HepG2 (cell line): ENCODE measurements around the gene DLST. TPM values are rescaled to one million over a fixed set of nuclear protein-coding genes. Genes with fewer than 3 reads are reported as not detected.
A peak's percentile ranks its signal among the peaks of the same experiment; 100 is the strongest.

ENCODE experiments used
- ATAC-seq: fragments of 200-7000 bp; cut with Tn5 transposase; 3 replicates; pipeline ENCODE4 v1.9.1; 2020; ENCODE audit warnings: mild to moderate bottlenecking, moderate library complexity
- BruUV-seq: library from RNA; stranded (reverse); fragments of 400-500 nt; replicated peaks from 2 replicates; lab custom pipeline; 2021; lab: Mats Ljungman, UMichigan
- CTCF ChIA-PET: fragments of 300-600 bp; formaldehyde crosslinking; extraction: SDS; loops from one replicate; lab custom pipeline; 2021; ENCODE audit warnings: low total read pairs, inconsistent platforms, low intra/inter-chr PET ratio; lab: Yijun Ruan, JAX
- POLR2A ChIA-PET: fragments of 350-600 bp; sonication (Branson Sonifier 250); formaldehyde crosslinking; loops from one replicate; lab custom pipeline; 2020; ENCODE audit warnings: antibody characterized with exemption, inconsistent platforms; lab: Yijun Ruan, JAX
- DNase-seq: peaks from one replicate; pipeline ENCODE4 v3.0.0-alpha.2; 2015; ENCODE audit warnings: low spot score
- FAIRE-seq: peaks from 3 replicates; lab custom pipeline; 2011; peaks lifted over from hg19 to GRCh38; lab: Jason Lieb, UNC
- H2AFZ ChIP-seq: one replicate; pipeline ENCODE4 v1.6.1; 2011; ENCODE audit warnings: low read length, inconsistent platforms
- H3K27ac ChIP-seq: fragments of 300-600 bp; 3 replicates; pipeline ENCODE4 v1.8.0; 2011; ENCODE audit warnings: mixed run types, mild to moderate bottlenecking, mixed read lengths, low read length, inconsistent platforms; ENCODE audit not compliant: insufficient read depth; ENCODE audit errors: extremely low read length
- H3K27me3 ChIP-seq, 2 experiments: fragments of 200-600 bp in 1 of 2; 2 replicates in 1 of 2; 3 replicates in 1 of 2; pipeline versions ENCODE4 v1.6.0 to v1.8.0; 2011; ENCODE audit warnings: low read length in 2 of 2, mild to moderate bottlenecking in 2 of 2, moderate library complexity in 2 of 2, inconsistent platforms in 1 of 2; ENCODE audit not compliant: insufficient read depth in 2 of 2, control insufficient read depth in 1 of 2
- H3K36me3 ChIP-seq, 2 experiments: fragments of 200-600 bp in 1 of 2; replicated peaks in 1 of 2; 2 replicates in 1 of 2; 3 replicates in 1 of 2; pipeline versions ENCODE4 v1.5.1 to v1.8.0; 2011; ENCODE audit warnings: low read length in 2 of 2, inconsistent platforms in 1 of 2; ENCODE audit not compliant: insufficient read depth in 2 of 2, control insufficient read depth in 1 of 2
- H3K4me1 ChIP-seq: 2 replicates; pipeline ENCODE4 v1.5.1; 2012; ENCODE audit warnings: low read length, inconsistent platforms; ENCODE audit not compliant: insufficient read depth
- H3K4me2 ChIP-seq: 2 replicates; pipeline ENCODE4 v1.6.0; 2011; ENCODE audit warnings: low read depth, low read length, inconsistent platforms
- H3K4me3 ChIP-seq, 3 experiments: fragments of 200-600 bp in 1 of 3; sonication (generic), shearing (Covaris generic) in 1 of 3; replicated peaks in 1 of 3; 2 replicates each; pipeline ENCODE4 v1.5.1; 2011 to 2016; ENCODE audit warnings: low read length in 3 of 3, inconsistent platforms in 2 of 3, low read depth in 2 of 3, mild to moderate bottlenecking in 2 of 3, control low read depth in 1 of 3, mixed read lengths in 1 of 3; ENCODE audit not compliant: insufficient read depth in 1 of 3
- H3K79me2 ChIP-seq: one replicate; pipeline ENCODE4 v1.6.1; 2011; ENCODE audit warnings: low read length, inconsistent platforms; ENCODE audit not compliant: insufficient read depth
- H3K9ac ChIP-seq: 2 replicates; pipeline ENCODE4 v1.6.0; 2011; ENCODE audit warnings: mild to moderate bottlenecking, low read depth, low read length, inconsistent platforms; ENCODE audit not compliant: insufficient read depth
- H3K9me3 ChIP-seq: 2 replicates; pipeline ENCODE4 v1.5.1; 2012; ENCODE audit warnings: mild to moderate bottlenecking, low read length
- H4K20me1 ChIP-seq: 2 replicates; pipeline ENCODE4 v1.6.0; 2011; ENCODE audit warnings: inconsistent platforms, mild to moderate bottlenecking, low read length, moderate library complexity; ENCODE audit not compliant: insufficient read depth
- ATF7 ChIP-seq, 2 experiments: fragments of 450-650 bp in 1 of 2; sonication (generic) in 1 of 2; formaldehyde crosslinking in 1 of 2; IDR thresholded peaks; 2 replicates each; pipeline versions ENCODE4 v1.4.0 to v1.6.1; 2016 to 2020; ENCODE audit warnings: antibody characterized with exemption in 1 of 2, mild to moderate bottlenecking in 1 of 2, missing genetic modification reagents in 1 of 2
- POLR2A ChIP-seq, 2 experiments: IDR thresholded peaks; 2 replicates each; pipeline ENCODE4 v1.6.1; 2011; ENCODE audit warnings: low read depth in 2 of 2, low read length in 2 of 2, mild to moderate bottlenecking in 1 of 2, moderate library complexity in 1 of 2; ENCODE audit not compliant: insufficient read depth in 1 of 2
- POLR2G ChIP-seq: fragments of 200-400 bp; formaldehyde crosslinking; IDR thresholded peaks from 2 replicates; pipeline ENCODE4 v1.6.1; 2018; ENCODE audit warnings: mild to moderate bottlenecking, low read depth, low read length, moderate library complexity
- RBM22 ChIP-seq: fragments of 200-400 bp; formaldehyde crosslinking; optimal IDR thresholded peaks from 2 replicates; pipeline ENCODE3; 2017; ENCODE audit warnings: mild to moderate bottlenecking, low read length, moderate library complexity
- TBP ChIP-seq: sonication (generic); formaldehyde crosslinking; IDR thresholded peaks from 2 replicates; pipeline ENCODE4 v1.5.0; 2020; ENCODE audit warnings: missing genetic modification reagents
- WGBS: methylation state at CpG from one replicate; pipeline ENCODE4 v1.1.6; 2017; ENCODE audit warnings: low lambda C conversion rate; 5-methylcytosine and 5-hydroxymethylcytosine counted together
- in situ Hi-C: cut with HindIII; loops from 2 replicates; pipeline ENCODE4 v1.10.0; 2017; ENCODE audit warnings: low pct_unique_long_range_greater_than_20kb; ENCODE audit not compliant: extremely low pct_ligation_motif_present
- intact Hi-C: fragments of 100-400 bp; cut with micrococcal nuclease; formaldehyde crosslinking; loops from one replicate; pipeline ENCODE4 v1.10.0; 2022; ENCODE audit not compliant: unreplicated experiment
- polyA plus RNA-seq, 8 experiments: library from polyadenylated mRNA; depleted of rRNA in 3 of 8; stranded (reverse) in 7 of 8; unstranded in 1 of 8; fragments of >200 nt; fragmentation: Illumina TruSeq in 4 of 8; extraction: Trizol in 4 of 8; gene quantifications; 2 replicates each; pipeline versions ENCODE4 v1.2.1 to v1.2.3, GENCODE V29; 2011 to 2016; ENCODE audit warnings: low read depth in 4 of 8, missing spikeins in 1 of 8, mixed read lengths in 1 of 8; ENCODE audit not compliant: insufficient read depth in 1 of 8
- total RNA-seq, 5 experiments: library from RNA; depleted of rRNA; stranded (reverse); fragments of >200 nt; fragmentation: Illumina TruSeq; extraction: Trizol; gene quantifications; 2 replicates each; pipeline ENCODE4 v1.2.3, GENCODE V29; 2016; ENCODE audit warnings: low read depth in 1 of 5

DLST gene
- total and polyA plus RNA-seq, 2 of the 13 experiments (the other 11 are each of a cell fraction or from before 2014, with no cell fraction given): 56.5 to 94.3 TPM

- Histone ChIP-seq H3K27ac (no peak overlapping the region), H3K4me3 (no peak overlapping the region), H3K27me3 (no peaks in the 10 kb centered on the region), H3K9ac (no peak overlapping the region), H3K4me1 (peaks cover 20% of the 10 kb centered on the region), H3K36me3 (peaks cover 30 to 48% of the 10 kb centered on the region in 2 experiments)
- whole genome bisulfite sequencing: 99% methylated on average over 9 of the region's 10 CpGs
- POLR2A ChIA-PET: no interaction called here
- no peak for FAIRE-seq
- intact Hi-C loops: no loop called here
- TF ChIP-seq POLR2A (IDR thresholded peaks at IDR 0.05; ENCODE audit: insufficient read depth in 1 of 2, low read depth in 2 of 2, low read length in 2 of 2): peak in 1 of 2 experiments; percentile 12; a peak in 1 of 4 replicates
- peak; percentile 64 for TF ChIP-seq RBM22
- no peak for TF ChIP-seq TBP
- TF ChIP-seq POLR2G: peak; percentile 46; the same call in 1 of the 2 replicates
- peak; percentile 32 for TF ChIP-seq ATF7 (IDR thresholded peaks at IDR 0.05)
- TF ChIP-seq ATF7 (CRISPR knock-in tag; IDR thresholded peaks at IDR 0.05): no peak
- TF ChIP-seq, all 625 proteins: peak for 4
- H3K9me3 ChIP-seq: no peaks in the 10 kb centered on the region
- DNase-seq (no peak), ATAC-seq (no peak)
- in situ Hi-C loops: no loop called here
- H3K79me2 ChIP-seq: no peaks in the 10 kb centered on the region
- H2AFZ ChIP-seq: no peak overlapping the region
- TSS peak; percentile 38 for BruUV-seq
- peaks cover 1% of the 10 kb centered on the region; the same call in 1 of the 2 replicates for H4K20me1 ChIP-seq
- no peak overlapping the region for H3K4me2 ChIP-seq
- CTCF ChIA-PET: no interaction called here
Measured at GRCh38 chr14:74902941-74903705, 21.4 kb downstream of the DLST start.
